HG03457 (cell line): ENCODE measurements around the gene TEX53.

Experiments
- ATAC-seq: cut with Tn5 transposase; IDR thresholded peaks from one replicate; pipeline ENCODE4 v1.9.1; 2021; ENCODE audit warnings: moderate number of reproducible peaks; ENCODE audit not compliant: unreplicated experiment

The TEX53 gene

DNA sequence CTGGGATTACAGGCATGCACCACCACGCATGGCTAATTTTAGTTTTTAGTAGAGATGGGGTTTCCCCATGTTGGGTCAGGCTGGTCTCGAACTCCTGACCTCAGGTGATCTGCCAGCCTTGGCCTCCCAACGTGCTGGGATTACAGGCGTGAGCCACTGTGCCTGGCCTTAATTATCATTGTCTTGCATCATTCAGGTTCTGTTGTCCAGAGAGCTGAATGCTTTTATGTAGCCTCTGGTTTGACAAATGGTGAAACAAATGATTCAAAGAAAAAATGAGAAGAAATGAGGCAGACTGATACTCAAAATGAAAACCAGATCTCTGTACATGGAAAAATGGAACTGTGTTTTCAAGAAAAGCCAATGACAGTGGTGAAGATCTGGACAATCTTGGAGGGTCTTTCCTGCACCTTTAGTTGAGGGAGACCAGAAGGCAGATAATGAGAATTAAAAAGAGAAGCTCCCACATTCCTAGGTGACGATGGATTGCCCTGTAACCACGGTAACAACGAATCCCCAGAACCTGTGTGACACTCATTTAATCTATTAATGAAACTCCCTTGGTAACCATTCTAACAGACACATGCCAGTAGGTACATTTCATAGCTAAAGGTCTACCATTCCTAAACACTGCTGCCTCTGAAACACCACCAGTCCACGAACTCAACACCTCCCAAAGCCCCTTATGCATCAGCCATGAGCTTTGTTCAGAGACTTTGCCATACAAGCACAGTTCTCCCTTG, 22.8 kb upstream of the TEX53 start:
- no peak for ATAC-seq

DNA sequence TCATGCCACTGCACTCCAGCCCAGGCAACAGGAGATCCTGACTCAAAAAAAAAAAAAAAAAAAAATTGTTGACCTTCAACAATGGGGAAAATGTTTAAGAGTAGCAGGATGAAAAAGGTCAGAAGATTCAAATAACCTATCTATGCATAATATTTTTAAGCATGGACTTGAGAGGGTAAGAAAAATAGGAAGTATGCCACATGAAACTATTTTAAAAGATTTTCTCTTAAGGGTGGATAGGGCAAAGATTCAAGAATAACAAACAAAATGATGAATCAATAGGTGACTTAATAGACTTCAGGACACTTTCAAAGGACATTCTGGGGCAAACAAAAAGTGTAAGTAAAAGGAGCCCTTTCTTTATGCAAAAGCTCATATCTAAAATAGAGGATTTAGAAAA, 21.2 kb upstream of the TEX53 start:
- ATAC-seq: no peak

DNA sequence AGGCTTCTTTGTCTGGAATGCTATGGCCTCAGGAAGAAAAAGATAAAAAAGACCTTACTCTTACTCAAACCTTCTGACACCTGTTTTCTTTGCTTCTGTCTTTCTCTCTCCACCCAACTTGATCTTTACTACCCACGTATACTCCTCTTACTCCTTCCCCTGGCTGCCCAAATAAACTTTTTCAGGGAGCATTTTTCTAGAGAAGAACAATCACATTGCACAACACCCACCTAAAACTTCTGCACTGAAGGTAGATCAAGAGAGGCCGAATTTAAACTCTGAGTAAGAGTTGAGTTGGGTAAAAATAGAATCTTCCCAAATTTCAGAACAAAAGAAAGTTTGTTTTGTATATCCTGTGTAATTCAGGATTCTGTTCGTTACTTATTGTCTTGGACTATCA, 20.5 kb upstream of the TEX53 start:
- ATAC-seq: no peak

DNA sequence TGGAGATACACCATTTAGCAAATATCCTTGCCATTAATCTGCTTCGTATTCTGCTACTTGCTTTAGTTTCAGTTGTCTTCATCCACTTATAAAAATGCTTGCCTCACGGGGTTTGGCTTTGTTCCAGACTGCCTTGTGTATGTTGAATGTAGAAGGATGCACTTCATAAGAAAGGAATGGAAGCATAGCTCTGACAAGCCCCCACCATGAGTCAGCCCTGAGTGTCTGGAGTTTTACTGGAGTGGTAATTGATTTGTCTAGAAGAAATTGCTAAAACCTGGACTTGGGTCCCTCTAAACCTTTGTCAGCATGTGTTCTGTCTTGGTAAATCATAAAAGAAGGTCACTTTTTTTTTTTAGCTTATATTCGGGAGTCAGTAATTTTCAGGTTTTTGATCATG, 19.8 kb upstream of the TEX53 start:
- ATAC-seq: no peak

DNA sequence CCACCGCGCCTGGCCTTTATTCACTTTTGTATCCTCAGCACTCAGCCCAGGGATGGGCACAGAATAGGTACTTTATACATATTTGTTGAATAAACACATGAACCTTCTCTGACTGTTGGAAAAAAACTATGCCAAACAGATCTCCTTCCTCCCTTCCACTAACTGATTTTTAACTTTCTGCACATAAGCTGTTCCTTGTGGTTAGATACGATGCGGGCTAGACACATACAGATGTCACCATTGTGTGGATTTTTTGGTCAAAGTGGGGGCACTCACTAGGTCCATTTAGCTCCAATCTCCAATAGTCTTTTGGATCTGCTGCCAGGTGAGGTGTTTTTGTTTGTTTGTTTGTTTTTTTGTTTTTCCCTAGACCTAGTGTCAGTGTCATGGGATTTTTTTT, 19.3 kb upstream of the TEX53 start:
- no peak for ATAC-seq

DNA sequence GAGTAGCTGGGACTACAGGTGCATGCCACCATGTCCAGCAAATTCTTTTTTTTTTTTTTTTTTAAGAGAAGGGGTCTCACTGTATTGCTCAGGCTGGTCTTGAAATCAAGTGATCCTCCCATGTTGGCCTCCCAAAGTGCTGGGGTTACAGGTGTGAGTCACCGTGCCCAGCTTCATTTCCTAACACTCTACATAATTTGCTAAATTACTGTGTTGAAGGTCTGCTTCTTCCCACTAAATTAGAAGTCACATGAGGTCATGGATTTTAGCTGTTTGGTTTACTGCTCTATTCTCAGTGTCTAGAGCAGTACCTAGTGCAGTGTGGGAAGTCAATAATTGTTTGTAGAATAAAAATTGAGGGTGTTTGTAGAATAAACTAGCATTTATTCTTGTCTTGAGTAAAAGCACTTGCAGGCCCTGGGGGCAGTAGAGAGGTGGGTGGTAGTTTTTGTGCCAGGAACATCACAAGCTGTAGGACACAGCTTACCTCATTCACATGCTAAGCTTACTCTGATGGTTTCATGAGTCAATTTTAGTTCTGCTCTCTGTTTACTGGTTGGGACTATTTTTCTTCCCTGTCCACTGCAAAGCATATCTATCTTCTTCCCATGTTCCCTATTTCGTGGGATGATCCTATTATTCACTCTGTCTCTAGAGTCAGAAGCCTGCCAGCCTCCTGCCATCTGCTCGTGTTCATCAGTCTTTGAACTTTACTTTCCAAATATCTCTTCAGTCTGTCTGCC, 17.4 kb upstream of the TEX53 start:
- no peak for ATAC-seq

DNA sequence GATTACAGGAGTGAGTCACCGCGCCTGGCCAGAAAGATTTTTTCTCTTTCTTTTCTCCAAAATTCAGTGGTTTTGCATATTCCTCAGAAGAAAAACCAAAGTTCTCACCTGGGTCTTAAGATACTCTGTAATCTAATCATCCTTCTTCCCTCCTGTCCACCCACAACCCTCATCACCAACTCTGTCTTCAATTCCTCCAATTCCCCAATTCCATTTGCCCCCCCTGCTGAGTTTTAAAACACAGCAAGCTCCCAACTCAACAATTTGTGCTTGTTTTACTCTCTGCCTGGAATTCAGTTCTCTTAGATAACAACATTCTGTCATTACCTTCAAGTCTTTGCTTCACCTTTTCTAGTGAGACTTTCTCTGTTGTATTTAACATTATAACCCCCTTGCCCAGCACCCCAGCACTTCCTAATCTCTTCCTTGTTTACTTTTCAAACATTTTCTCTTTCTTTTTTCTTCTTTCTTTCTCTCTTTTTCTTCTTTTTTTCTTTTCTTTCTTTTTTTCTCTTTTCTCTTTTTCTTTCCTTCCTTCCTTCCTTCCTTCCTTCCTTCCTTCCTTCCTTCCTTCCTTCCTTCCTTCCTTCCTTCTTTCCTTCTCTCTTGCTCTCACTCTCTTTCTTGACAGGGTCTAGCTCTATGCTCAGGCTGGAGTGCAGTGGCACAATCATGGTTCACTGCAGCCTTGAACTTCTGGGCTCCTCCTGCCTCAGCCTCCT, 16.6 kb upstream of the TEX53 start:
- ATAC-seq: no peak

DNA sequence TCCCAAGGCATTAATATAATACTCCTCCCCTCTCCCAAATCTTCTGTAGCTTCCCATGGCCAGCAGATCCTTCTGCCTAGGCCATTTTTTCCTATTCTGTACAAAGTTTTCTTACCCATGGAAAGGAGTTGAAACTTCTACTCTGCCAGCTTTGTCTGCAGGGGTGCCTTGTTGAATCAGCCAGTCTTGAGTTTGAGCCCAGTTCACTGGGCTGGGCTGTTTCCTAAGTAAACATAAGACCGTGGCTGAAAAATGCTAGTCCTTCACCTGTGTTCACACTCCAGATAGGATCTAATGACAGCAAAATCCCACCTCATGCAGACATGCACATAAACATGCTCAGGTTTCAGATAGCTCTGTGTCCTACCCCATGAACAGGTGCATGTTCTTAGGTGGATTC, 14.0 kb upstream of the TEX53 start:
- ATAC-seq: no peak

DNA sequence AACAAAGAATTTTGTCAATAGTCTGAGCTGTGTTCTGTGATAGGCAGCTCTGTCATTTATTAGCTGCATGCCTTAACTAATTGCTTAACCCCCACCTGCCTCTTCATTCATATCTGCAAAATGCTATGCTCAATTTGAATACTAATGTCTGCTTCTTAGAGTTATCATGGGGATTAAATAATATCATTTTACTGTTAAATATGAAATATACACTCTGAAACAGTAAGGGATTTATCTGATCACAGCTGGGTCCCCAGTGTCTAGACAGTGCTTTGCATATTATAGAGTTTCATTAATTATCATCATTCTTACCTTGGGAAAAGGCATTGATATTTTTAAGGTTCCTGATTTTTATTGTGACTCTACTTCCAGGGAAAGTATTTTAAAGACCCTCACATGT, 12.4 kb upstream of the TEX53 start:
- no peak for ATAC-seq

DNA sequence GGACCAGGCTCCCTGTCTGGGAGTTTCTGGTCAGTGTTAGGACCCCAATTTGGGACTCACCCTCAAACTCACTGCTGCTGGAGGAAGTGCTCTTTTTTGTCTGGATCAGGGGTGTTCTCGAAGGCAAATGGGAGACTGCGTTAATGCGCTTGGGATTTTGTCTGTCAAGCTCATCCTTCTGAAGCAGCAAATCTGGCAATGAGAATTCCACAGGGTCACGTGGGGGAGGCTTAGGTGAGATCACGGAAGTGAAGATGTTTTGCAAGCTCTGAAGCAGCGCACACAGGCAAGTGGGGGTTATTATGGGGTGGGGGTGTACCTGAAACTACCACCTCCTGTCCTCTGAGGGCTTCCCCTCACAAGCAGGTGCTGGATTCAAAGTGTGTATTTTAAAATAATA, 10.5 kb upstream of the TEX53 start:
- no peak for ATAC-seq

DNA sequence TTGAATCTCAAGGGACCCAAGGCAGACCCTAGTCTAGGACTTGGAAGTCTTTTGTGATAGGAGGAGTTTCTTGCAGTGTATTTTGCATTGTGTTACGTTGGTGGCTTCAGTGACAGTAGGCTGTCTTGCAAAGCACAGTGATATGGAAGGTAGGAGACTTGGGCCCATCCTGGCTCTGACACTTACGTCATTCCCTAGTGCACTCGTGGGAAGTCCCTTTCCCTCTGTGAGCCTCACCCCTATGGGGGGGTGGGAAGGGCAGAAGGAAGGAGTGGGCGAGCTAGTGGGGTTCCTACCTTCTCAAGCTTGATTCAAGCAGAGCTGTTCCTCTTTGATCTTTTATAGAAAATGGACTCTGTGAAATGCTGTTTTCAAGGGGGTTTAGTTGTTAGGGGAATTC, 9.2 kb upstream of the TEX53 start:
- no peak for ATAC-seq

DNA sequence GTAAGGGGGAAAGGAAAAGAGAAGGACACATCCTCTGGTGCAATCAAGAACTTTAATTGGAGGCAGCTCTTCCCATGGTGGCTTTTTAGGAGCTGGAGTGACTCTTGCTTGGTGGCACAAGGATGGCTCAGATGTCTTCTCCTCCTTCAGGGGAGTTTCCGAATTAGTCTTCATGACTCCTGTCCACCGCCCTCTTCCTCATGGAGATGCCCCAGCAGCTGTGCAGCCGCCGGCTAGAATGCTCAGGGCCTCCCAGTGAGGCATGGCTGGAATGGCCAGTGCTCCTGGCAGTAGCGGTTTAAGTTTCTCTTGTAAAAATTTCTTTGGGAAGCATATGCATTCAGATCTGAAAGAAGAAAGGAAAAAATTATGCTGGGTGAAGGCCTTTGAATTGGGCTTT, 8.8 kb upstream of the TEX53 start:
- no peak for ATAC-seq

DNA sequence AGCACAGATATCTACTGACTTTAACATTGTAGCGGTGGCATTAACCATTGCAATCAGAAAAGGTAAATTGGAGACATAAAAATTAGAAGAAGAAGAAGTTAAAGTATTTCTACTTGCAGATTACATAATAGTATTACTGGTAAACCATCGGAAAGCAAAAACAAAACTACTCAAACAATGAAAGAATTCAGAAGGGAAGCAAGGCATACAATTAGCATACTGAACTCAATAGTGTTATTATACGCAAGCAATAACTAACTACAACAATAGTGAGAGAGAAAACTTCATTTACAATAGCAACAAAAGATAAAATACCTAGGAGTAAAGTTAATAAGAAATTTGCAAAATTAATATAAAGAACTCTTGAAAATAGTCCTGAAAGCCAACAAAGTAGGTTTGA, 6.6 kb upstream of the TEX53 start:
- no peak for ATAC-seq

DNA sequence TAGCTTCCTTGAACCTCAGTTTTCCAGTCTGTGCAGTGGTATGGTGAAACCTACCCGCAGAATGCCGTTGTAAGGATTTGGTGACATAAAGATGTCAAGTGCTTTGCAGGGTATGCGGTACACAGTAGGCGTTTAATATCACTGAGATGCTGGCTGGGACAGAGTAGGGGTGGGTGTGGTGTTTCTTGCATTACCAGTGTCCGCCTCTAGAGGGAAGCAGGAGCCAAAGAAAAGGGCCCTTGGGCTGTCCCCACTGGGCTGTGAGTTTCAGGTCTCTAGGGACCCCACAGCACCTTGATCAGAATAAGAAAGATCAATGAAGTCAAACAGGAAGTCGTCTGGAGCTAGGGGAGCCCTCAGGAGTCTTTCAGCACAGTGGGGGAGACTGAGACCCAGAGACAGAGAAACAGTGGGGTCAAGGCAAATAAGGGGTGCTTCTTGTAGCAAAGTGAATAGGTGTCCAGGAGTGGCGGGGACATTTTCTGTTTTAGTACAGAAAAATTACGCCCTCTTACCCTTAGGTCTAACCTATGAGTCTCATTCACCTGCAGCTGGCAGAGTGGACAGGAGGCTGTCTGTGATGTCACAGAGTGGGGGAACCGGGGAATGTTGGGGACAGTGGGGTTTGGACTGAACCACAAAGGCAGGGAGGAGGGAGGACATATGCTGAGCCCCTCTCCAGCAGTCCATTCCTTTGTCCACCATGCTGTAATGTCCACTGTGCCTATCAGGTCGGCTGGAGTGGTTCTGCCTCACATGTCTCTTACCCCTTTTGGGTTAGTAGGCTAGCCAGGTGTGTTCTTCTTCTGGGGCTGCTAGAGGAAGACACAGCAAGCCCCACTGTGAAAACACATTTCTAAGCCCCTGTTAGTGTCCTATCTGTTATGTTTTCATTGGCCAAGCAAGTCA, 4.7 kb upstream of the TEX53 start:
- peak; percentile 87 for ATAC-seq

DNA sequence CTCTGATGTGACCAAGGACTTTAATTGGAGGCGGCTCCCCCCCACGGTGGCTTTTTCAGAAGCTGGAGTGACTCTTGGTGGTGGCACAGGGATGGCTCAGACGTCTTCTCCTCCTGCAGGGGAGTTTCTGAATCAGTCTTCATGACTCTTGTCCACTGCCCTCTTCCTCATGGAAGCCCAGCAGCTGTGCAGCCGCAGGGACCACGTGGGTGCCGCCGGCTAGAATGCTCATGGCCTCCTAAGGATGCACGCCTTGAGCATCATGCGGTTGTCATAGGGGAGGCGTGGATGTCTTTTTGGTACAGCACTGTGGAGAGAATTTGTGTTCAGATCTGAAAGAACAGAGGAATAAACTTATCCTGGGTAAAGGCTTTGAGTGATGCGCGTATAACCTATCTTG, 1.3 kb downstream of the TEX53 start:
- no peak for ATAC-seq

DNA sequence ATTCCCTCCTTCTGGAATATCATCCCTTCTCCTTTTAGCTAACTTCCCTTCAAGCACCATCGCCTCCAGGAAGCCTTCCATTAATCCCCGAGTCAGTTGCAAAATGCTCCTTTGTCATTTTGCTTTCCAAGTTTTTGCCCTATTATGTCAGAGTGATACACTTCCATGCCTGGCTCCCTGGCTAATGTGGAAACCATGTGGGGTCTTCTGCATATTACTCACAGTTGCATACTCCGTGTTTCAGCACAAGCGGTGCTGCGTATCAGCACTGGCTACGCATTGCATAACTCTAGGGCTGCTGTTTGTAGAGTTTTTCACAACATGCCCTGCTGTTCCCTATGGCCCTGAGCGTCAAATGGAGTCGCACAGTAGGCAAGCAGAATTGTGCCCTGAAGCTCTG, 1.9 kb downstream of the TEX53 start:
- ATAC-seq: no peak

DNA sequence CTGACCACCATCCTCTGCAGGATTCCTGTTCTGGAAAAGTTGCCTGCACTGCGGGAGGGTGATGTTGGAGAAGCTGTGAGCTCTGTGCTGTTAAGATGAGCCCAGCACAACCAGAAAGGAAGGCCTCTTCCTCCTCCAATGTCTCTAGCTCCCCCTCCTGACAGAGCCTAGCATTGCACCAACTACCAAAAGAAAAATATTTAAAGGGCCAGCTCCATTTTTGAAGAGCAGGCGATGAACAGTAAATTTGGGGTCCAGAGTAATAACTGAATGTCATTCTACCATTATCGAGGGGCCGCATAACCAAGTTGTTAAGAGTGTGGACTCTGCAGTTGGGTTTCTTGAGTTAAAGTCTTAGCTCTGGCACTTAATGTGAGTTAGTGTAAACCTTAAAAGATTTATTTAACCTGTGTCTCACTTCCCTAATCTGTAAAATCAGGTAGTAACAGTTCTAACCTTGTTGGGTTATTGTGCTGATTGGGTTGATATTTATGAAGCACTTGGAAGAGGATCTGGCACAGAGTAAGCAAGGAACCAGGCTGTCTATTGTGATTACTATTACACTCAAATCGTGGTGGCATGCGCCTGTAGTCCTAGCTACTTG, 3.9 kb downstream of the TEX53 start:
- no peak for ATAC-seq

DNA sequence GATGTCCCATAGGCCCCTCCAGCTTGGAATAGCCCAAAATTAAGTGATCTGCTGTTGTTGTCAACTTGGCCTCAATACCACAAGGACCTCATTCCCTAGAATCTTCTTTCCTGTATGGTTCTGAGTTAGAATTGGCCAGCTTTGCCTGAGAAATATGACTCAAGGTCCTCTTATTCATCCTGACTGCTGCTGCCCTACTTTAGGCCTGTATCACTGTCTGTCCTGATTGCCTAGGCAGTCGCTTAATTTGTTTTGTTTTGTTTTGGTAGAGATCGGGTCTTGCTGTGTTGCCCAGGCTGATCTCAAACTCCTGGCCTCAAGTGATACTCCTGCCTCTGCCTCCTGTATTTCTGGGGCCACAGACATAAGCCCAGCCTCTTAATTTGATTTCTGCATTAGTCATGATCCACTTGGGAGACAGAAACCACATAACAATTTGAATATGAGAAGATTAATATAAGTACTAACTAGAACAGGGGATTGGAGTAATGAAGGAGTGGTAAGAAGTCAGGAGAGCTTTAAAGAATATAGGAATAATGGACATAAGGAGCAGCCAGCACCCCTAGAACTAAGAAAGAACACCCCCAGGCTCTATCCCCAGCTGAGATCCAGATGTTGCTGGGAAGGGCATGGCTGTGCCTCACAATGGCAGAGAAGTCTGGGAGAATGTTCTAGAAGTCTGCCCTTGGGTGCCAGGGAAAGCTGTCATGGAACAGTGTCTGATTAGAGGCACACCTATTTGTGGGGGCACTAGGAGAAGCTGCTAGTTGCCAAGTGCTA, 4.6 kb downstream of the TEX53 start:
- no peak for ATAC-seq

DNA sequence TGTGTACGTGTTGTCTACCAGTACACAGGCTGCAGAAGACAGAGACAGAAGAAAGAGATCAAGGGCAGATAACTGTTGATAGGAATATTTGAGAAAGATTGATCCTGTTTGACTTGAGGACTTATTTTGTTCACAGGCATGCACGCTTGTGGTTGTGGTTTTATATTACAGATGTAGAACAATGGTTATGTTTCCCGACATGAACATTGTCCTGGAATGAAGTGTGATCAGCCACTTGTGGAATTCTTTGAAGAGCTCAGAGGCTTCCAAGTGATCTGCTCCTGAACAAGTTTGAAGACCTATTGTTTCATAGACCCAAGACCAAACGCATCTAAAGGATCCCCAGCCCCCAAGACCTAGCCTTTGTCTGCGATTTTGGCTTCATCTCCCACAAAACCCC, 13.7 kb downstream of the TEX53 start:
- ATAC-seq: no peak

DNA sequence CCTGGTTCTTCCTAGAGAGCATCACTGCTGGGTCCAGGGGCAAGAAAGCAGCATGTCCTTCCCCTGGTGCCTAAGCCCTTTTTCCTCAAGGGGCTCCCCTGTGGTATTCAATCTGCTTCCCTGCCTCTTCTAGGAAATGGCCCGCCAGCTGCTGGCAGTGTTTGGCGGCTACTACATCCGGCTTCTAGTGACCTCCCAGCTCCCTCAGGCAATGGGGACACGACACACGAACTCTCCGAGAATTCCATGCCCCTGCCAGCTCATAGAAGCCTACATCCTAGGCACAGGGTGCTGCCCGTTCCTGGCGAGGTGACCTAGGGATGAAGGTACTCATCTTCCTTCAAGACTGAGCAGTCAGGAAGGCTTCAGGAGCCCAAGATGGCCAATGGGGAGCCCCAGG, 14.6 kb downstream of the TEX53 start:
- no peak for ATAC-seq
